Stimulated activated CD8-positive, alpha-beta memory T cell treated with anti-CD3 and anti-CD28 coated beads, Interleukin-7, amount 100 ng/mL, for 1 hour (primary cell): ENCODE measurements around the gene FAM83B.

ENCODE experiments used
- DNase-seq, 2 donors: peaks; one replicate each; pipeline ENCODE4 v3.0.0-alpha.2; 2020; ENCODE audit warnings: low read depth in 2 of 2

FAM83B gene

DNA sequence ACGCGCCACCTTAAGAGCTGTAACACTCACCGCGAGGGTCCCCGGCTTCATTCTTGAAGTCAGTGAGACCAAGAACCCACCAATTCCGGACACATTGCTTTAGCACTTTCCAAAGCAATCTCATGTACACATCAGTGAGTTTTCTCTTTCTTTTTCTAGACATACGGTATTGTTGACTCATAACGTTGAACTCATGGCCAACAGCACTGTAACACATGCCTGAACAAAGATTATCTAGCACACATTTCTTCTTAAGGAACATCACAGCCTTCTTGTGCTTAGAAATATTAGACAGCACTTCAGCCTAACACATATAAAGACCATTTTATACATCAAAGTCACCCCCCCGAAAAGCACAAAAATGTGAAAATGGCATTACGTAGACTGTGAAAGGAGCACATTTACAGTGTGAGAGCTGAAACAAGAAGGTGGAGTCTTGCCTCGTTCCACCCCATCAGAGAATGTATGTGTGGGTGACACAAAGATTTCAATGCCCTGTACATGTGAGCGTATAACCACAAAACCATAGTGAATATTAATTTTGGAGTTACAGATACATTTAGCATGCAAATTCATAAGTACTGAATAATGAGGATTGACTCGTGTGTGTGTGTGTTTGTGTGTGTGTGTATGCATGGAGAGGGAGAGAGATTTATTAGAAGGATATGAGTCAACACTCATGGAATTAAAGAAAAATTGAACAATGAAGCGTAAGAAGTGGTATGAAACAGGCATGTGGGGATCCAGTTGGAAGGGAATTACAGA lies 134.1 kb downstream of the FAM83B start:
- DNase-seq: no peak

DNA sequence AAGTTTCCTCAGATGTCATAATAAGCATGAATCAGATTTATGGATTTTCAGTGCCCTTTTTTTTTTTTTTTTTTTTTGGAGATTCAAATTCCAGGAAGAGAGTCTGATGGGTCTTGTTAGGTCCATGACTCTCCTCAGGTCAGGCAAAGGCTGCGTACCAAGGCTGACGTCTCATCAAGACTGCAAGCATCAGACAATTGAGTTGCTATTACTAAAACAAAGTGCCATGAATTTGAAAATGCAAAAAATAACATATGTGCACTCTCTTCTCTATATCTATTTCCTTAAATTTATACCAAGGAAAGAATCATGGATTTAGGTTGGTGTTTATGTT lies 134.7 kb downstream of the FAM83B start:
- no peak for DNase-seq

DNA sequence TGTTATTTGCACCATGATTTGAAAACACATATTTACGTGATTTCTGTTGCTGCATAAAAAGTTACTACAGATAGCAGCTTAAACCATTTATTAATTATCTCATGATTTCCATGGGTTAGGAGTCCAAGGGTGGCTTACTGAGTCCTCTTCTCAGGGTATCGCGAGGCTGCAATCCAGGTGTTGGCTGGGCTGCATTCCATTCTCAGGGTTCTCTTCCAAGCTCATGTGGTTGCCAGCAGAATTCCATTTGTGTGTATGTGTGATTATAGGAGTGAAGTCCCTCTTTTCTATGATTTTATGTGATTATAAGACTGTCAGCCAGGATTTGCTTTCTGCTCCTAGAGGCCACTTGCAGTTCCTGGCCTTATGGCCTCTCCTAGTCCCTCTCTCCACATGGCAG lies 135.1 kb downstream of the FAM83B start:
- DNase-seq: no peak

DNA sequence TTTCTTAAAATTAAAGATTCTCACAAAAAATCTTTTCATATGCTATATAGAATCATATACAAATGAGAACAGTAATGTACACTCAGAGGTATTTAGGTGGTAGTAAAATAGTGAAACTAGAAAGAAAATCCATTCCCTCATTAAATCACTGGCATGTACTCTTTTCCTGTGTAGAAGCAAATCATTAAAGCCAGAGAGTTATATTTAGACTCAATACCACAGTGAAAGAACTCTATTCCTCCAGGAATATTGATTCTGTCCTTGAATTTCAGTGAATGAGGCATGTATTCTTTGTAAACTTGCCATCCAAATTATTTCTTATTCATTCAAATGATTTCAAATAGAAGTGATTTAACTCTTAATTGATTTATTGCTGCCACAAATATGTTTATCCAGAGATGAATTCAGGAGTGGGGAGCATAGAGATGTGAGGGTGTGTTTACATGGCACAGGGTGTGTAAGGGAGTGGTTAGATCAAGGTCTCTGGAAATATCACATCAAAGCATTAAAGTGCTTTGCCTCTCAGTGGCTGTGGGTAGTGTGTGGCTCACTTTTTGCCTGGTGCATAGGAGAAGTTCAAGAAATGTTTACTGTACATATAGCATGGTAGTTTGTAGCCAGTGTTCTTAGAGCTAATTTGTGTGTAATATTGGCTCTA lies 141.2 kb downstream of the FAM83B start:
- no peak for DNase-seq

DNA sequence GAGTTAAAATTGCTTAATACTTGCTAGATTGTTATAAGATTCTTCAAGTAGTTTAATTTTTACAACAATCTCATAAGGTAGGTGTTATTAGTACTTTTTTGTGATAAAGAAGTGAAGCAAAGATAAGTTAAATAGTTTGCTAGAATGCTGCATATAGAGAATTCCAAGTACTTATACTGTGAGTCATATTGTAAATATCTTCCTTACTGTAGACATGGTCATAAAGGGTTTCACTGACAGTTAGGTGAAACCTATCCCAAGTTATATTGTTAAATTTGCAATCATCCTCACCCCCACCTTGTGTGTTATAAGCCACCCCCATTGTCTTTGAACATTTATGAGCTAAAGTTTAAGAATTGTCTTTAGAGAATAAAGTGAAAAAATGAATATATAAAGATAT lies 142.0 kb downstream of the FAM83B start:
- DNase-seq: no peak

DNA sequence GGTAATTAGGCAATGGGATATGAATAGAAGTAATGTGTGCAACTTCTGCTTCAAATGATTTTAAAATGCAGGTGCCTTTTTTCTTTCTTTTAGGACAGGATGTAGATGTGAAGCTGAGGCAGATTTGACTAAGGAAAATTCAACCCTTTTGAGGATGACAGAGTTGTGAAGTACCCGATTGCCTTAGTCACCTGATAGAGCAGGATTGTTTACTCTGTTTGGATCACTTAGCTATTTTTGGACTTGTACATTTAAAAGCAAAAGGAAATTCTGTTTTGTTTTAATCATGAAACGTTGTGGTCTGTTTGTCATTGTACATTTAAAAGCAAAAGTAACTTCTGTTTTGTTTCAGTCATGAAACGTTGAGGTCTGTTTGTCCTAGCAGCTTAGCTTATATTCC lies 143.4 kb downstream of the FAM83B start:
- DNase-seq: no peak
